Measurements from ENCODE around the gene HEXIM2.

- no peak for TF ChIP-seq CTCF (conservative IDR thresholded peaks at IDR 0.05 in 1 of 2, IDR thresholded peaks at IDR 0.05 in 1 of 2; ENCODE audit: low read depth in 1 of 2, low read length in 2 of 2)
- no peak for TF ChIP-seq EZH2 (IDR thresholded peaks at IDR 0.05; ENCODE audit: low read length, missing control alignments)
Measured at GRCh38 chr17:45189009-45189408, 27.3 kb downstream of the HEXIM2 start.

Data from fibroblast of lung (primary cell).